ENCODE data around the gene LRP10.

The LRP10 gene

GRCh38 chr14:22866874-22867273 is 4.7 kb upstream of the LRP10 start:
- DNase-seq = no peak

GRCh38 chr14:22870811-22871223 is 723 bp upstream of the LRP10 start:
- DNase-seq = no peak

- DNase-seq = peak; percentile 21 to 82
Measured at GRCh38 chr14:22872033-22872832, 693 bp downstream of the LRP10 start.

- no peak for DNase-seq
Measured at GRCh38 chr14:22872833-22873520, 1.4 kb downstream of the LRP10 start.

- DNase-seq = no peak
Measured at GRCh38 chr14:22875003-22875747, 3.6 kb downstream of the LRP10 start.

- DNase-seq = no peak
Measured at GRCh38 chr14:22875748-22876319, 4.3 kb downstream of the LRP10 start.

GRCh38 chr14:22877000-22877501 is 5.5 kb downstream of the LRP10 start:
- DNase-seq = no peak

- DNase-seq = no peak
Measured at GRCh38 chr14:22878271-22879246, 7.0 kb downstream of the LRP10 start.

- no peak for DNase-seq
Measured at GRCh38 chr14:22882064-22882463, 10.5 kb downstream of the LRP10 start.

GRCh38 chr14:22882529-22883172 is 11.1 kb downstream of the LRP10 start:
- DNase-seq = no peak

- no peak for DNase-seq
Measured at GRCh38 chr14:22883173-22883976, 11.8 kb downstream of the LRP10 start, which contains the start of gene REM2. TSS of gene REM2 (plus strand) at chr14:22883222. CDS start at chr14:22883288, 66 bp downstream.

- DNase-seq = no peak
Measured at GRCh38 chr14:22884076-22884737, 12.7 kb downstream of the LRP10 start.

GRCh38 chr14:22884738-22885523 is 13.4 kb downstream of the LRP10 start:
- no peak for DNase-seq

GRCh38 chr14:22885975-22886374 is 14.4 kb downstream of the LRP10 start:
- no peak for DNase-seq

GRCh38 chr14:22886500-22887259 is 15.1 kb downstream of the LRP10 start:
- no peak for DNase-seq

GRCh38 chr14:22887260-22887989 is 15.9 kb downstream of the LRP10 start:
- DNase-seq = no peak

- DNase-seq = no peak
Measured at GRCh38 chr14:22887990-22888378, 16.4 kb downstream of the LRP10 start.
